HepG2 (cell line): ENCODE measurements around the gene ATG4D. TPM values are rescaled to one million over a fixed set of nuclear protein-coding genes. Genes with fewer than 3 reads are reported as not detected.

Source experiments
- ARNT ChIP-seq: fragments of 450-650 bp; IDR thresholded peaks from 2 replicates; pipeline ENCODE4 v1.6.1; 2017
- GLI4 ChIP-seq: sonication (generic); formaldehyde crosslinking; IDR thresholded peaks from 2 replicates; pipeline ENCODE4 v1.5.1; 2020; ENCODE audit warnings: missing genetic modification reagents, mild to moderate bottlenecking, moderate library complexity, borderline replicate concordance
- GZF1 ChIP-seq: sonication (generic); formaldehyde crosslinking; IDR thresholded peaks from 2 replicates; pipeline ENCODE4 v1.5.1; 2020; ENCODE audit warnings: mild to moderate bottlenecking, missing genetic modification reagents
- HDAC1 ChIP-seq: sonication (generic); formaldehyde crosslinking; IDR thresholded peaks from 2 replicates; pipeline ENCODE4 v1.5.1; 2020; ENCODE audit warnings: mild to moderate bottlenecking, missing genetic modification reagents
- HNRNPK ChIP-seq: fragments of 200-400 bp; formaldehyde crosslinking; IDR thresholded peaks from 2 replicates; pipeline ENCODE4 v1.6.1; 2018; ENCODE audit warnings: low read length, low read depth, moderate library complexity, mild to moderate bottlenecking; ENCODE audit not compliant: poor library complexity, severe bottlenecking
- MEIS1 ChIP-seq: sonication (generic); formaldehyde crosslinking; IDR thresholded peaks from 2 replicates; pipeline ENCODE4 v1.9.0; 2021; ENCODE audit warnings: mild to moderate bottlenecking, missing genetic modification reagents, moderate library complexity, borderline replicate concordance
- NBN ChIP-seq: fragments of 450-650 bp; conservative IDR thresholded peaks from 2 replicates; pipeline ENCODE4 v1.6.1; 2017
- PHB2 ChIP-seq: fragments of 450-650 bp; IDR thresholded peaks from 2 replicates; pipeline ENCODE4 v1.6.1; 2018; ENCODE audit not compliant: partially characterized antibody
- SIN3A ChIP-seq: IDR thresholded peaks from 2 replicates; pipeline ENCODE4 v1.6.1; 2011; ENCODE audit warnings: low read depth, mild to moderate bottlenecking, control low read depth, low read length, borderline replicate concordance
- SKIL ChIP-seq: sonication (generic); formaldehyde crosslinking; IDR thresholded peaks from 2 replicates; pipeline ENCODE4 v1.8.0; 2022; ENCODE audit warnings: missing genetic modification reagents, mild to moderate bottlenecking, moderate library complexity, borderline replicate concordance
- TEF ChIP-seq: sonication (generic); formaldehyde crosslinking; IDR thresholded peaks from 2 replicates; pipeline ENCODE4 v1.5.0; 2020; ENCODE audit warnings: missing genetic modification reagents
- THAP9 ChIP-seq: sonication (generic); formaldehyde crosslinking; IDR thresholded peaks from 2 replicates; pipeline ENCODE4; 2020; ENCODE audit warnings: missing genetic modification reagents, mild to moderate bottlenecking, borderline replicate concordance
- ZMYM2 ChIP-seq: sonication (generic); formaldehyde crosslinking; IDR thresholded peaks from 2 replicates; pipeline ENCODE4 v1.8.0; 2022; ENCODE audit warnings: mild to moderate bottlenecking, missing genetic modification reagents
- ZNF709 ChIP-seq: sonication (generic); formaldehyde crosslinking; IDR thresholded peaks from 2 replicates; pipeline ENCODE4 v1.5.0; 2020; ENCODE audit warnings: mild to moderate bottlenecking, missing genetic modification reagents
- ZNF800 ChIP-seq: sonication (generic); formaldehyde crosslinking; IDR thresholded peaks from 2 replicates; pipeline ENCODE4 v1.4.0; 2020; ENCODE audit warnings: missing genetic modification reagents
- polyA plus RNA-seq, 8 experiments: library from polyadenylated mRNA; depleted of rRNA in 3 of 8; stranded (reverse) in 7 of 8; unstranded in 1 of 8; fragments of >200 nt; fragmentation: Illumina TruSeq in 4 of 8; extraction: Trizol in 4 of 8; gene quantifications; 2 replicates each; pipeline versions ENCODE4 v1.2.1 to v1.2.3, GENCODE V29; 2011 to 2016; ENCODE audit warnings: low read depth in 4 of 8, missing spikeins in 1 of 8, mixed read lengths in 1 of 8; ENCODE audit not compliant: insufficient read depth in 1 of 8
- total RNA-seq, 5 experiments: library from RNA; depleted of rRNA; stranded (reverse); fragments of >200 nt; fragmentation: Illumina TruSeq; extraction: Trizol; gene quantifications; 2 replicates each; pipeline ENCODE4 v1.2.3, GENCODE V29; 2016; ENCODE audit warnings: low read depth in 1 of 5
- TF ChIP-seq, protein P1 (sequence below): IDR thresholded peaks from 2 replicates; pipeline ENCODE4 v1.4.0; 2020; ENCODE audit warnings: mild to moderate bottlenecking, missing genetic modification reagents

ATG4D gene
- total and polyA plus RNA-seq, 2 of the 13 experiments (the other 11 are each of a cell fraction or from before 2014, with no cell fraction given): 17.8 to 19.0 TPM

- TF ChIP-seq THAP9 (0 out of 2 replicates have a peak, but pooled peaks have one; percentile 25), MEIS1 (CRISPR knock-in tag) (0 out of 2 replicates have a peak, but pooled peaks have one; percentile 17), TEF (CRISPR knock-in tag) (0 out of 2 replicates have a peak, but pooled peaks have one; percentile 56), SKIL (0 out of 2 replicates have a peak, but pooled peaks have one; percentile 7), ZNF709 (CRISPR knock-in tag) (peak; percentile 36; the same call in 1 of the 2 replicates), HDAC1 (CRISPR knock-in tag) (0 out of 2 replicates have a peak, but pooled peaks have one; percentile 41), ZNF800 (CRISPR knock-in tag) (peak; percentile 89), ARNT (no peak), GLI4 (CRISPR knock-in tag) (0 out of 2 replicates have a peak, but pooled peaks have one; percentile 62), PHB2 (no peak), SIN3A (no peak), NBN (no peak), GZF1 (CRISPR knock-in tag) (peak; percentile 46; the same call in 1 of the 2 replicates), ZMYM2 (CRISPR knock-in tag) (no peak; the same call in 1 of the 2 replicates), HNRNPK (peak; percentile 37)
- TF ChIP-seq, protein P1, sequence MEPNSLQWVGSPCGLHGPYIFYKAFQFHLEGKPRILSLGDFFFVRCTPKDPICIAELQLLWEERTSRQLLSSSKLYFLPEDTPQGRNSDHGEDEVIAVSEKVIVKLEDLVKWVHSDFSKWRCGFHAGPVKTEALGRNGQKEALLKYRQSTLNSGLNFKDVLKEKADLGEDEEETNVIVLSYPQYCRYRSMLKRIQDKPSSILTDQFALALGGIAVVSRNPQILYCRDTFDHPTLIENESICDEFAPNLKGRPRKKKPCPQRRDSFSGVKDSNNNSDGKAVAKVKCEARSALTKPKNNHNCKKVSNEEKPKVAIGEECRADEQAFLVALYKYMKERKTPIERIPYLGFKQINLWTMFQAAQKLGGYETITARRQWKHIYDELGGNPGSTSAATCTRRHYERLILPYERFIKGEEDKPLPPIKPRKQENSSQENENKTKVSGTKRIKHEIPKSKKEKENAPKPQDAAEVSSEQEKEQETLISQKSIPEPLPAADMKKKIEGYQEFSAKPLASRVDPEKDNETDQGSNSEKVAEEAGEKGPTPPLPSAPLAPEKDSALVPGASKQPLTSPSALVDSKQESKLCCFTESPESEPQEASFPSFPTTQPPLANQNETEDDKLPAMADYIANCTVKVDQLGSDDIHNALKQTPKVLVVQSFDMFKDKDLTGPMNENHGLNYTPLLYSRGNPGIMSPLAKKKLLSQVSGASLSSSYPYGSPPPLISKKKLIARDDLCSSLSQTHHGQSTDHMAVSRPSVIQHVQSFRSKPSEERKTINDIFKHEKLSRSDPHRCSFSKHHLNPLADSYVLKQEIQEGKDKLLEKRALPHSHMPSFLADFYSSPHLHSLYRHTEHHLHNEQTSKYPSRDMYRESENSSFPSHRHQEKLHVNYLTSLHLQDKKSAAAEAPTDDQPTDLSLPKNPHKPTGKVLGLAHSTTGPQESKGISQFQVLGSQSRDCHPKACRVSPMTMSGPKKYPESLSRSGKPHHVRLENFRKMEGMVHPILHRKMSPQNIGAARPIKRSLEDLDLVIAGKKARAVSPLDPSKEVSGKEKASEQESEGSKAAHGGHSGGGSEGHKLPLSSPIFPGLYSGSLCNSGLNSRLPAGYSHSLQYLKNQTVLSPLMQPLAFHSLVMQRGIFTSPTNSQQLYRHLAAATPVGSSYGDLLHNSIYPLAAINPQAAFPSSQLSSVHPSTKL: peak; percentile 43; the same call in 1 of the 2 replicates
Measured at GRCh38 chr19:10503002-10503789, 40.5 kb upstream of the ATG4D start, which contains the start of gene KEAP1 (continued).
